ENCODE measurements around the gene ZGPAT. TPM values are rescaled to one million over a fixed set of nuclear protein-coding genes. Genes with fewer than 3 reads are reported as not detected.
A peak's percentile ranks its signal among the peaks of the same experiment; 100 is the strongest.

ZGPAT gene
- total and polyA plus RNA-seq, 10 of the 15 experiments (the other 5 are each of a cell fraction or from before 2014, with no cell fraction given), result 0.58 to 52.9 (median 18.0) TPM

GRCh38 chr20:63707558-63708300 lies at the start of gene ZGPAT, which contains the start of gene ARFRP1 (continued):
- TF ChIP-seq PBX3 (IDR thresholded peaks at IDR 0.05; ENCODE audit: insufficient replicate concordance, low read depth, low read length) (no peak), HDAC2 (IDR thresholded peaks at IDR 0.05) (no peak), SRF (IDR thresholded peaks at IDR 0.05; ENCODE audit: low read depth in 2 of 2, low read length in 2 of 2) (peak in 1 of 2 experiments; percentile 25; a peak in 1 of 4 replicates), EP300 (IDR thresholded peaks at IDR 0.05; ENCODE audit: borderline replicate concordance in 1 of 2, control insufficient read depth in 1 of 2, low read depth in 2 of 2, low read length in 2 of 2) (no peak), SREBF2 (IDR thresholded peaks at IDR 0.05; ENCODE audit: low read length) (no peak), ZNF384 (IDR thresholded peaks at IDR 0.05; ENCODE audit: borderline replicate concordance, low read depth, low read length) (no peak), NFXL1 (IDR thresholded peaks at IDR 0.05; ENCODE audit: borderline replicate concordance) (no peak), MLLT1 (IDR thresholded peaks at IDR 0.05) (no peak), ZZZ3 (IDR thresholded peaks at IDR 0.05; ENCODE audit: control insufficient read depth, insufficient read length, low read depth) (no peak), ZNF207 (IDR thresholded peaks at IDR 0.05; ENCODE audit: borderline replicate concordance) (peak; percentile 98), SUZ12 (IDR thresholded peaks at IDR 0.05; ENCODE audit: unreplicated experiment) (no peak), HDGF (IDR thresholded peaks at IDR 0.05) (no peak), SIN3A (IDR thresholded peaks at IDR 0.05; ENCODE audit: low read depth, low read length) (peak; percentile 85; the same call in 1 of the 2 replicates), BHLHE40 (IDR thresholded peaks at IDR 0.05; ENCODE audit: borderline replicate concordance in 1 of 2, low read depth in 2 of 2, low read length in 1 of 2) (peak; percentile 40 to 77; a peak in 2 of 4 replicates), RUNX3 (IDR thresholded peaks at IDR 0.05; ENCODE audit: low read length) (peak; percentile 66), E2F4 (IDR thresholded peaks at IDR 0.05; ENCODE audit: low read depth, low read length) (no peak), FOXM1 (IDR thresholded peaks at IDR 0.05; ENCODE audit: low read depth, low read length) (no peak), PAX8 (IDR thresholded peaks at IDR 0.05) (no peak), YY1 (IDR thresholded peaks at IDR 0.05; ENCODE audit: low read depth, low read length) (no peak; the same call in none of the 2 replicates)
- TF ChIP-seq, protein P1, sequence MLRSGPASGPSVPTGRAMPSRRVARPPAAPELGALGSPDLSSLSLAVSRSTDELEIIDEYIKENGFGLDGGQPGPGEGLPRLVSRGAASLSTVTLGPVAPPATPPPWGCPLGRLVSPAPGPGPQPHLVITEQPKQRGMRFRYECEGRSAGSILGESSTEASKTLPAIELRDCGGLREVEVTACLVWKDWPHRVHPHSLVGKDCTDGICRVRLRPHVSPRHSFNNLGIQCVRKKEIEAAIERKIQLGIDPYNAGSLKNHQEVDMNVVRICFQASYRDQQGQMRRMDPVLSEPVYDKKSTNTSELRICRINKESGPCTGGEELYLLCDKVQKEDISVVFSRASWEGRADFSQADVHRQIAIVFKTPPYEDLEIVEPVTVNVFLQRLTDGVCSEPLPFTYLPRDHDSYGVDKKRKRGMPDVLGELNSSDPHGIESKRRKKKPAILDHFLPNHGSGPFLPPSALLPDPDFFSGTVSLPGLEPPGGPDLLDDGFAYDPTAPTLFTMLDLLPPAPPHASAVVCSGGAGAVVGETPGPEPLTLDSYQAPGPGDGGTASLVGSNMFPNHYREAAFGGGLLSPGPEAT (IDR thresholded peaks at IDR 0.05; ENCODE audit: low read depth), result no peak
- TF ChIP-seq, protein P2, sequence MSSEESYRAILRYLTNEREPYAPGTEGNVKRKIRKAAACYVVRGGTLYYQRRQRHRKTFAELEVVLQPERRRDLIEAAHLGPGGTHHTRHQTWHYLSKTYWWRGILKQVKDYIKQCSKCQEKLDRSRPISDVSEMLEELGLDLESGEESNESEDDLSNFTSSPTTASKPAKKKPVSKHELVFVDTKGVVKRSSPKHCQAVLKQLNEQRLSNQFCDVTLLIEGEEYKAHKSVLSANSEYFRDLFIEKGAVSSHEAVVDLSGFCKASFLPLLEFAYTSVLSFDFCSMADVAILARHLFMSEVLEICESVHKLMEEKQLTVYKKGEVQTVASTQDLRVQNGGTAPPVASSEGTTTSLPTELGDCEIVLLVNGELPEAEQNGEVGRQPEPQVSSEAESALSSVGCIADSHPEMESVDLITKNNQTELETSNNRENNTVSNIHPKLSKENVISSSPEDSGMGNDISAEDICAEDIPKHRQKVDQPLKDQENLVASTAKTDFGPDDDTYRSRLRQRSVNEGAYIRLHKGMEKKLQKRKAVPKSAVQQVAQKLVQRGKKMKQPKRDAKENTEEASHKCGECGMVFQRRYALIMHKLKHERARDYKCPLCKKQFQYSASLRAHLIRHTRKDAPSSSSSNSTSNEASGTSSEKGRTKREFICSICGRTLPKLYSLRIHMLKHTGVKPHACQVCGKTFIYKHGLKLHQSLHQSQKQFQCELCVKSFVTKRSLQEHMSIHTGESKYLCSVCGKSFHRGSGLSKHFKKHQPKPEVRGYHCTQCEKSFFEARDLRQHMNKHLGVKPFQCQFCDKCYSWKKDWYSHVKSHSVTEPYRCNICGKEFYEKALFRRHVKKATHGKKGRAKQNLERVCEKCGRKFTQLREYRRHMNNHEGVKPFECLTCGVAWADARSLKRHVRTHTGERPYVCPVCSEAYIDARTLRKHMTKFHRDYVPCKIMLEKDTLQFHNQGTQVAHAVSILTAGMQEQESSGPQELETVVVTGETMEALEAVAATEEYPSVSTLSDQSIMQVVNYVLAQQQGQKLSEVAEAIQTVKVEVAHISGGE (CRISPR knock-in tag; IDR thresholded peaks at IDR 0.05), result no peak

All from GM12878 (cell line).